DOHH2 (cell line): ENCODE results near the gene IL10RA.
A peak's percentile ranks its signal among the peaks of the same experiment; 100 is the strongest.

ENCODE experiments used
- H3F3A ChIP-seq: fragments of 200-600 bp; sonication (generic), shearing (Covaris generic); 2 replicates; pipeline ENCODE4 v1.6.0; 2016; ENCODE audit warnings: antibody characterized with exemption, mild to moderate bottlenecking; ENCODE audit not compliant: control insufficient read depth, insufficient read depth
- H3K27ac ChIP-seq: fragments of 200-600 bp; sonication (generic); 2 replicates; pipeline ENCODE4 v1.5.1; 2014; ENCODE audit warnings: low read depth, mild to moderate bottlenecking, low read length, moderate library complexity
- H3K27me3 ChIP-seq: fragments of 200-600 bp; sonication (generic); 2 replicates; pipeline ENCODE4 v1.6.1; 2014; ENCODE audit warnings: mild to moderate bottlenecking, low read length, mixed read lengths; ENCODE audit not compliant: control insufficient read depth
- H3K36me3 ChIP-seq: fragments of 200-600 bp; sonication (generic); 2 replicates; pipeline ENCODE4 v1.6.1; 2014; ENCODE audit warnings: mild to moderate bottlenecking, low read length, moderate library complexity, mixed read lengths; ENCODE audit not compliant: control insufficient read depth
- H3K4me1 ChIP-seq: fragments of 200-600 bp; sonication (generic); 2 replicates; pipeline ENCODE4 v1.6.1; 2014; ENCODE audit warnings: mild to moderate bottlenecking, low read length, mixed read lengths; ENCODE audit not compliant: control insufficient read depth
- H3K4me2 ChIP-seq: fragments of 200-600 bp; sonication (generic); 2 replicates; pipeline ENCODE4 v1.6.0; 2014; ENCODE audit warnings: mild to moderate bottlenecking, low read length, moderate library complexity
- H3K4me3 ChIP-seq: fragments of 200-600 bp; sonication (generic); 2 replicates; pipeline ENCODE4 v1.5.1; 2014; ENCODE audit warnings: mild to moderate bottlenecking, low read length, mixed read lengths
- H3K79me2 ChIP-seq: fragments of 200-600 bp; sonication (generic); 2 replicates; pipeline ENCODE4 v1.6.1; 2014; ENCODE audit warnings: mild to moderate bottlenecking, low read length, mixed read lengths; ENCODE audit not compliant: control insufficient read depth
- H3K9me2 ChIP-seq: fragments of 200-600 bp; sonication (generic); replicated peaks from 2 replicates; pipeline ENCODE4 v1.6.1; 2014; ENCODE audit warnings: mild to moderate bottlenecking, low read length, mixed read lengths; ENCODE audit not compliant: control insufficient read depth
- H3K9me3 ChIP-seq: fragments of 200-600 bp; sonication (generic); 2 replicates; pipeline ENCODE4 v1.6.1; 2014; ENCODE audit warnings: antibody characterized with exemption, low read length, mixed read lengths; ENCODE audit not compliant: control insufficient read depth, insufficient read depth
- H4K20me1 ChIP-seq: fragments of 200-600 bp; sonication (generic); 2 replicates; pipeline ENCODE4 v1.6.0; 2014; ENCODE audit warnings: low read depth, mild to moderate bottlenecking, antibody characterized with exemption, low read length, moderate library complexity; ENCODE audit not compliant: control insufficient read depth, insufficient read depth
- CTCF ChIP-seq: fragments of 200-600 bp; sonication (generic); IDR thresholded peaks from one replicate; pipeline ENCODE4 v1.5.1; 2014; ENCODE audit warnings: antibody characterized with exemption, mild to moderate bottlenecking, low read depth, low read length; ENCODE audit not compliant: poor library complexity, severe bottlenecking
- EZH2phosphoT487 ChIP-seq: fragments of 200-600 bp; sonication (generic); IDR thresholded peaks from 2 replicates; pipeline ENCODE4 v1.6.1; 2017; ENCODE audit warnings: borderline replicate concordance, mild to moderate bottlenecking, antibody characterized with exemption, low read length, moderate library complexity, mixed read lengths

The IL10RA gene

GRCh38 chr11:118027694-118028093 is 41.5 kb downstream of the IL10RA start:
- no peak overlapping the region for H3K4me3 ChIP-seq
- no peak overlapping the region for H3K4me2 ChIP-seq
- no peaks in the 10 kb centered on the region for H3F3A ChIP-seq
- H4K20me1 ChIP-seq, result no peaks in the 10 kb centered on the region
- no peaks in the 10 kb centered on the region for H3K9me2 ChIP-seq
- 0 out of 2 replicates have a peak, but pooled peaks cover 3% of the 10 kb centered on the region for H3K9me3 ChIP-seq
- no peaks in the 10 kb centered on the region for H3K79me2 ChIP-seq
- no peaks in the 10 kb centered on the region for H3K27me3 ChIP-seq
- H3K27ac ChIP-seq, result no peak overlapping the region
- TF ChIP-seq CTCF (peak; percentile 35), EZH2phosphoT487 (no peak)
- peaks cover 28% of the 10 kb centered on the region for H3K4me1 ChIP-seq
- no peaks in the 10 kb centered on the region for H3K36me3 ChIP-seq

GRCh38 chr11:118028626-118029025 is 42.4 kb downstream of the IL10RA start:
- no peak overlapping the region for H3K27ac ChIP-seq
- H3K4me3 ChIP-seq, result no peak overlapping the region
- TF ChIP-seq CTCF (no peak), EZH2phosphoT487 (no peak)
- 0 out of 2 replicates have a peak, but pooled peaks cover 3% of the 10 kb centered on the region for H3K9me3 ChIP-seq
- H3F3A ChIP-seq, result no peaks in the 10 kb centered on the region
- H3K36me3 ChIP-seq, result no peaks in the 10 kb centered on the region
- no peaks in the 10 kb centered on the region for H3K79me2 ChIP-seq
- H3K27me3 ChIP-seq, result no peaks in the 10 kb centered on the region
- H4K20me1 ChIP-seq, result no peaks in the 10 kb centered on the region
- H3K4me2 ChIP-seq, result peak overlapping the region; percentile 3; the same call in 1 of the 2 replicates
- peaks cover 28% of the 10 kb centered on the region for H3K4me1 ChIP-seq
- no peaks in the 10 kb centered on the region for H3K9me2 ChIP-seq

- Histone ChIP-seq H3K9me2 (no peaks in the 10 kb centered on the region), H3K36me3 (no peaks in the 10 kb centered on the region), H3K79me2 (no peaks in the 10 kb centered on the region), H3K4me2 (no peak overlapping the region), H3K9me3 (no peaks in the 10 kb centered on the region), H4K20me1 (no peaks in the 10 kb centered on the region), H3K4me3 (no peak overlapping the region), H3K27ac (no peak overlapping the region), H3K27me3 (no peaks in the 10 kb centered on the region), H3F3A (no peaks in the 10 kb centered on the region), H3K4me1 (peaks cover 12% of the 10 kb centered on the region)
- no peak for TF ChIP-seq EZH2phosphoT487
- no peak for TF ChIP-seq CTCF
These were observed 47.2 kb downstream of the IL10RA start for GRCh38 chr11:118033443-118033842.

- TF ChIP-seq EZH2phosphoT487, result no peak
- TF ChIP-seq CTCF, result no peak
These were observed 55.9 kb downstream of the IL10RA start for GRCh38 chr11:118042141-118042540.

More at GRCh38 chr11:118042141-118042540, 55.9 kb downstream of the IL10RA start:
- no peak overlapping the region for H3K27ac ChIP-seq
- no peaks in the 10 kb centered on the region for H3K27me3 ChIP-seq
- no peaks in the 10 kb centered on the region for H4K20me1 ChIP-seq
- H3K36me3 ChIP-seq, result no peaks in the 10 kb centered on the region
- no peak overlapping the region for H3K4me3 ChIP-seq
- no peak overlapping the region for H3K4me2 ChIP-seq
- no peaks in the 10 kb centered on the region for H3K79me2 ChIP-seq
- H3F3A ChIP-seq, result no peaks in the 10 kb centered on the region
- H3K9me3 ChIP-seq, result no peaks in the 10 kb centered on the region
- no peaks in the 10 kb centered on the region for H3K9me2 ChIP-seq
- H3K4me1 ChIP-seq, result peaks cover 4% of the 10 kb centered on the region; the same call in 1 of the 2 replicates
